Choroid plexus epithelial cell (primary cell): Measurements from ENCODE around the gene SLC35F3.

ENCODE experiments used
- DNase-seq: peaks from one replicate; pipeline ENCODE4 v3.0.0-alpha.2; 2010; ENCODE audit warnings: low read depth
- H3K4me3 ChIP-seq: 2 replicates; pipeline ENCODE4 v1.5.1; 2011; ENCODE audit warnings: low read depth, mild to moderate bottlenecking, control low read depth, low read length, moderate library complexity
- TF ChIP-seq, protein P1 (sequence below): conservative IDR thresholded peaks from 2 replicates; pipeline ENCODE4 v1.5.1; 2011; ENCODE audit warnings: low read depth, mild to moderate bottlenecking, control low read depth, inconsistent platforms, low read length, moderate library complexity

Gene SLC35F3

DNA sequence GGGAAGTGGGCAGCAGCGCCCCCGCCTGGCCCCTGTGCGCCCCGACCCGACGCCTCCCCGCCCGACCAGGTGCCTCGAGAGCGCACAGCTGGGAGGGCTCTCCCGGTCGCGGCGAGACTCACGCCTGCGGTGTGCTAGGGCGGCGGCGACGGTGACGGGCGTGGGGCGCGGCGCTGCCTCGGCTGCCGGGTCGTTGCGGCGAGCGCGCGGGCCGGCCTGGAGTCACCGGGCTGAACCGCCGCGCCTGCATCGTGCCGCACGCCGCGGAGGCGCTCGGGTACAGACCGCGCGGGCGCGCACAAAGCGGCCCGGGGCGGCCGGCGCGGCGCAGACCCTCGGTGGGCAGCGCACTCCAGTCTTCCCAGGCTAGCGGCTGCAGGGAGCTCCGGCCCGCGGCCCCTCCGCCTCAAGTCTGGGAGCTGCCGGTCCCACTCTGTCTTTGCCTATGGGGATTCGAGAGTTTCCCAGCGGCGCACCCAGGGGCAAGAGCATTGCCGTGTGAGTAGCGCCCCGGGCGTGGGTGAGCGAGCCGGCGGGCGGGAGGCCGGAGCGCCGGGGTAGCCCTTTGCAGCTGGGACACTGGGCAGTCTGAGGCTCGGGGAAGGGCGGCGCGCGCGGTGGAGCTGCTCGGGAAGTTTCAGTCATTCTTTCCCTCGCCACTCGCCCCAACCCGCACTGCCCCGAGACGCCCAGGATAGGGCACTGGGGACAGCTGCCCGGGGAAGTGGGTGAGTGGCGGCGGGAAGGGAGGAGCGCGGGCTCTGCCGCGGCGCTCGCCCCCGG is at the start of gene SLC35F3:
SLC35F3 (plus strand) TSS at position 44 of the 783 bp plus-strand sequence.
- DNase-seq, result no peak
- TF ChIP-seq, protein P1, sequence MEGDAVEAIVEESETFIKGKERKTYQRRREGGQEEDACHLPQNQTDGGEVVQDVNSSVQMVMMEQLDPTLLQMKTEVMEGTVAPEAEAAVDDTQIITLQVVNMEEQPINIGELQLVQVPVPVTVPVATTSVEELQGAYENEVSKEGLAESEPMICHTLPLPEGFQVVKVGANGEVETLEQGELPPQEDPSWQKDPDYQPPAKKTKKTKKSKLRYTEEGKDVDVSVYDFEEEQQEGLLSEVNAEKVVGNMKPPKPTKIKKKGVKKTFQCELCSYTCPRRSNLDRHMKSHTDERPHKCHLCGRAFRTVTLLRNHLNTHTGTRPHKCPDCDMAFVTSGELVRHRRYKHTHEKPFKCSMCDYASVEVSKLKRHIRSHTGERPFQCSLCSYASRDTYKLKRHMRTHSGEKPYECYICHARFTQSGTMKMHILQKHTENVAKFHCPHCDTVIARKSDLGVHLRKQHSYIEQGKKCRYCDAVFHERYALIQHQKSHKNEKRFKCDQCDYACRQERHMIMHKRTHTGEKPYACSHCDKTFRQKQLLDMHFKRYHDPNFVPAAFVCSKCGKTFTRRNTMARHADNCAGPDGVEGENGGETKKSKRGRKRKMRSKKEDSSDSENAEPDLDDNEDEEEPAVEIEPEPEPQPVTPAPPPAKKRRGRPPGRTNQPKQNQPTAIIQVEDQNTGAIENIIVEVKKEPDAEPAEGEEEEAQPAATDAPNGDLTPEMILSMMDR, result no peak
- H3K4me3 ChIP-seq, result no peak within 1 kb of the TSS

DNA sequence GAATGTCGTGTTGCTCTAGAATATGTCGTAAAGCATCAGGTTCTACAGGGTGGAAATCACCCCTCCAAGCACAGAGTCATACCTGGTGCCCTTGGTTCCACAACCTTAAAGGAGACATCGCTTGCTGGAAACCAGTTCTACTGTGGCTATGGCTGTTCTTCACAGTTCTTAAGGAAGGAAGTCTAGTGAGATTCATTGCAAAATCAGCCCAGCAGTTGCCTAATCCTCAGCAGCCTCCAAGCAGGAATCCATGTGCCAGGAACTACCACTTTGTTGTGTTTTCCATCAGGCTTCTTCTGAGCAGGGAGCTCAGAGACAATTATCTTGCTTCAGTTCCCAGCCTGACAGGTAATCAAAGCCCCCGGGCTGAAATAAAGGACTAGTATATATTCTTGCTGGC is 45.0 kb upstream of the SLC35F3 start:
- DNase-seq, result no peak
- TF ChIP-seq, protein P1, result no peak
- H3K4me3 ChIP-seq, result no peak overlapping the region

GRCh38 chr1:233863901-233864545 is 40.5 kb upstream of the SLC35F3 start:
- TF ChIP-seq, protein P1, result no peak
- no peak for DNase-seq
- H3K4me3 ChIP-seq, result no peak overlapping the region

- DNase-seq, result no peak
- TF ChIP-seq, protein P1, result no peak
- H3K4me3 ChIP-seq, result no peak overlapping the region
Observed at GRCh38 chr1:233864578-233864977, 39.9 kb upstream of the SLC35F3 start.

GRCh38 chr1:233865216-233865615 is 39.3 kb upstream of the SLC35F3 start:
- DNase-seq, result no peak
- no peak overlapping the region for H3K4me3 ChIP-seq
- TF ChIP-seq, protein P1, result no peak

DNA sequence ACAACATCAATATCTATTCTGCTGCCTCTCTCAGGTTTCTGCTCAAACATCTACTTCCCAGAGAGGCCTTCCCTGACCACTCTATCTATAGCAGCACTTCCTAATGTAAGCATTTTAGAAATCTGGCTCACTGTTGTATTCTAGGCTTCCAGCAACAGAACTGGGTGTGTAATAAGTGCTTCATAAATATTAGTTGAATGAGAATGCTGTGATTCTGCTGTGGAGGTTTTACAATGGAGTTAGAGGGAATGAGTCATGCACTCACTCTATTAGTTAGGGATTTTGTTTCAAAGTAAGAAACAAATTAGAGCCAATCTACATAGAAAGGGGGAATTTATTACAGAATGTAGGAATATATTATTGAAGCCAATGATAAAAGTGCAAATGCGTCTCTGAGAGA is 38.6 kb upstream of the SLC35F3 start:
- no peak for DNase-seq
- TF ChIP-seq, protein P1, result no peak
- no peak overlapping the region for H3K4me3 ChIP-seq
